GM12873 (cell line): ENCODE data around the gene GOSR1.

ENCODE experiments used
- TF ChIP-seq, protein P1 (sequence below): IDR thresholded peaks from 2 replicates; pipeline ENCODE4 v1.5.1; 2012; ENCODE audit warnings: low read depth, mild to moderate bottlenecking, moderate library complexity, low read length, control low read depth; ENCODE audit not compliant: insufficient read depth; ENCODE audit errors: missing control alignments

The GOSR1 gene

DNA sequence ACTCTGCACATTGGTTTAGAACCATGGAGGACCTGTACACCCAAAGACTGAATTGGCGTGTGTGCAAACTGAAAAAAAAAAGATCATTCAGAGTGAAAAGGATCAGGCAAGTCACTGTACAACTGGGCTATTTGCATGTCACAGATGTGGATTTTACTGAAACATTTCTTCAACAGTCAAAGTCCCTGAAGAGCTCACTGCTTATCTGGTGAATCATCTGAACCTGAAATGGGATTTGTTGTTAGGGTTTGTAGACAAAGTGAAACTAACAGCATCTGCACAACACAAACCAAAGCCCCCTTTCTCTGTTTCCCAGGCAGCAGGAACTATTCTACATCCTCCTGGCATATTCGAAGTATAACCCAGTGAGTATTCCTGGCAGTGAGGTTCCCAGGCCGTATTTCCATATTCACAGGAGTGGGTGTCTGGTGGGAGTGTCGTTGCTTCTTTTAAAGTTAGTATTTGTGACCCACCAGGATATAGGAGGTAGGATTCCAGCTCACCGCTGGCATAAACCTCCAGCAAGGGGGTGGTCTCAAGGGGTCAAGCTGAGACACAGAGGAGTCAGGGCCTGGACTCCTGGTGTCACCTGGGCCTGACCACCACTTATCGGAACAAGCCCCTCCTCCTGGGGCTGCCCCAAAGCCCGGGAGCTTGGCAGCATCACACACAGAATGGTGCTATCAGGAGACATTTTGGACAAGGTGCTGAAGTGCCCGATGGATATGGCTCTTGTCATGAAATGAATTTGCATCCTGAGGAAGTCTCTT is 80.9 kb downstream of the GOSR1 start:
- TF ChIP-seq, protein P1, sequence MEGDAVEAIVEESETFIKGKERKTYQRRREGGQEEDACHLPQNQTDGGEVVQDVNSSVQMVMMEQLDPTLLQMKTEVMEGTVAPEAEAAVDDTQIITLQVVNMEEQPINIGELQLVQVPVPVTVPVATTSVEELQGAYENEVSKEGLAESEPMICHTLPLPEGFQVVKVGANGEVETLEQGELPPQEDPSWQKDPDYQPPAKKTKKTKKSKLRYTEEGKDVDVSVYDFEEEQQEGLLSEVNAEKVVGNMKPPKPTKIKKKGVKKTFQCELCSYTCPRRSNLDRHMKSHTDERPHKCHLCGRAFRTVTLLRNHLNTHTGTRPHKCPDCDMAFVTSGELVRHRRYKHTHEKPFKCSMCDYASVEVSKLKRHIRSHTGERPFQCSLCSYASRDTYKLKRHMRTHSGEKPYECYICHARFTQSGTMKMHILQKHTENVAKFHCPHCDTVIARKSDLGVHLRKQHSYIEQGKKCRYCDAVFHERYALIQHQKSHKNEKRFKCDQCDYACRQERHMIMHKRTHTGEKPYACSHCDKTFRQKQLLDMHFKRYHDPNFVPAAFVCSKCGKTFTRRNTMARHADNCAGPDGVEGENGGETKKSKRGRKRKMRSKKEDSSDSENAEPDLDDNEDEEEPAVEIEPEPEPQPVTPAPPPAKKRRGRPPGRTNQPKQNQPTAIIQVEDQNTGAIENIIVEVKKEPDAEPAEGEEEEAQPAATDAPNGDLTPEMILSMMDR, result no peak

DNA sequence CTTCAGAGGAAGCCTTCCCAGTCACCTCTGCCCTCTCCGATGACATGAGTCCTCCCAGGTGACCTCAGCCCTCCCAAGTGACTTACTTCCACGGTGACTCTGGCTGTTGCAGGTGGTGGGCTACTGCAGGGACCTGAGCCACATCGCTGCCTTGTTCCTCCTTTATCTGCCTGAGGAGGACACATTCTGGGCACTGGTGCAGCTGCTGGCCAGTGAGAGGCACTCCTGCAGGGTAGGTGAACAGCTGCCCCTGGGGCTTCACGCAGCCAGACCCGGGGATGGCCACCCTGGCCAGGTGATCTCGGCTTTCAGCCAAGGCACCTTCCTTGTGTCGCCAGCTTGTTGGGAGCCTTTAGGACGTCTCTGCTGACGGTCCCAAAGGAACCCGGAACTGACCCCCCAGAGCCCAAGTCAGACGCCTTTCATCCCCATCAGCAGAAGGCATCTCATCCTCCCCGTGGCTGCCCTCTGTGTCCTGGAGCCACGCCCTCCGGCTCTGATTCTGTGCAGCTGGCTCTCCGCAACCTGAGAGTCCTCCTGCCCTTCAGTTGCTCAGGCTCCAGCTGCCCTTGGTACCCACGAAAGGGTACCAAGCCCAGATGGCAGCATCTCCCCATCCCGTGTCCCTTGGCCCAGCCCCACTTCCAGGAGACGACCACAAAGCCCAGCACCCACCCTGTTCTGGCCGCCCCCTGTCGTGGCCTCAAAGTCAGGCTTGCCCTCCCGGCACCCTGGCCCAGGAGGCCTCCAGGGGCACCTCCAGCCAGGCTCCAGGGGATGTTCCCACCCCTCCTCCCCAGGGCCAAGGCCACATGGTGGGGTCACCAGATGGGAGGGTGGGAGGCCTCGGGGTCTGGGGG is 81.7 kb downstream of the GOSR1 start:
- TF ChIP-seq, protein P1, result no peak

DNA sequence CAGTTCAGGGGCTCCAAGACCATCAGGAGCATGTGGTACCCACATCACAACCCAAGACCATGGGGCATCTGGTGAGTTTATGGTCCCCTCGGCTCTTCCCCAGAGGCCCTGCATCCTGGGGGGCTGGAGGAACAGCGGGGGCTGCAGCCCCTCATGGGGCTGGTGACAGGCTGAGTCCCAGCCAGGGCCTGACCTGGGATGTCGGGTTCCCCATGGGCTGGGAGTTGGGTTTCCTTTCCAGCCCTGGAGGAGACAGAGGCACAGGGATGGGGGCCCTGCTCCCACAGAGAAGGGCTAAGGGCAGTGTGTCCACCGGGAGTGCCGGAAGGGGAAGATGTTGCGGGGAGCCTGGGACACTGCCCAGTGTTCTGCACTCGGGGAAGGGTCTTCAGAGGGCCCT is 82.4 kb downstream of the GOSR1 start:
- TF ChIP-seq, protein P1, result no peak

DNA sequence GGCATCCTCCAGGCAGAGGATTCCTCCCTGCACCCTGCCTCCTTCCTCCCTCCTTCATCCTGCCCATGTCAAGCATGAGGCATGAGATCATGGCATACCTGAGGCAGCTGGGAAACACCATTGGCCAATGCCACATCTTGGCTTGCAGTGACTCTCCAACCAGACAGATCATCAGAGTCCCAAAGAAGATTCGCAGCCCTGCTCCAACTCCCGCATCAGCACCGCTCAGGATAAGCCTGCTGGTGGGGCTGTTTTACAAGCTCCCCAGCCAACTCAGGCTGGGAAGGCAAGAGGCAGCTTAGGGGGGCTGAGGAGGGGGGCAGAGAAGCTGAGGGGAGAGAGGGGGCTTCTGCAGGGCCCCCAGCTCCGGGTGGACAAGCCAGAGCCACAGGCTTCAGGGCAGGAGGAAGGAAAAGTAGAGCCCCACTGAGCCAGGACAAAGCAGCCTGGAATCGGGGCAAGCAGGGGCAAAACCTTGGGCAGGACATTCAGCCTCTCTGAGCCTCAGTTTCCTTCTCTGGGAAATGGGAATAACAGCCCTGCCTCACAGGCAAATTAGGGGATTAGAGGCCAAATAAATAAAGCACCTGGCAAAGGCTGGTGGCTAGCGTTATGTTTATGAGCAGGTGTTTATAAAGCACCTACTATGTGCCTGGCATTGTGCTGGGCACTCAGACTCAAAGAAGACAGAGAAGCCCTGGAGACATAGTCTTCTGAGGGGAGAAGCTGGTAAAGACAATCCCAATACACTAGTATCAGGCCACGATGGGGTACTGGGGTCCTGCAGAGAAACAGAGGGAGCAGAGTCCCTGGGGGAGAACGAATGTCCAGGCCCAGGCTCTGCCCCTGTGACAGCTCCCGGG is 88.1 kb downstream of the GOSR1 start:
- TF ChIP-seq, protein P1, result no peak

DNA sequence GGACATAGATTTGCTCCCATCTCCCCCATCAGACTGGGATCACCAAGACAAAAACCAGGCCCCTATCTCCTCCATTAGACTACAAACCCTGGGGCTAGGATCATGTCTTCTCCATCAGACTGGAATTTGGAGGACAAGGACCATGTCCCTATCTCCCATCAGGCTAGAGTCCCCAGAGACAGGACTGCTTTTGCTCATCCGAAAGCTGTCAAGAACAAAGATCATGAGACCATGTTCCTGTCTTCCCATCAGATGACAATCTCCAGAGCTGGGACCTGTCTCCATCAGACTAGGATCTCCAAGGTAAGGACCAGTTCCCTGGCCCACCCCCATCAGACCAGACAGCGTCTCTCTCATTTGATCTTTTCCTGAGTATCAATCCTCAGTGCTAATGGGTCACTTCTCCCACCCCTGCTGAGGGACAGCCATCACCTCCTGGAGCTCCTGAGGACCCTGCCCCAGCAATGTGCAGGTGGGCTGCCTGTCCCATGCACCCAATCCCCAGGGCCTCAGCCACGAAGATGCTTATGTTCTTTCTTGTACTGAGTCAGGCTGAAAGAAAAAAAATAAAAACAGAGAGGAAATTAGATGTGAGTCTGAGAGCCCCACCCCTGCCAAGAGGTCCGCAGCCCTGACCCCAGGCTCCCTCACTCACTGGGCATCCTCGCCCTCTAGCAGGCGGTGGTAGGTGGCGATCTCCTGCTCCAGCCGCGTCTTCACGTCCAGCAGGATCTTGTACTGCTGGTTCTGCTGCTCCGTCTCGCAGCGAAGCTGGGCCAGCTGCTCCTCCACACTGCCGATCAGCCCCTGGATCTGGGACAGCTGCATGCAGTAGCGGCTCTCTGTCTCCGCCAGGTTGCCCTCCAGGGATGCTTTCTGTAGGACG is 90.3 kb downstream of the GOSR1 start:
- TF ChIP-seq, protein P1, result no peak

DNA sequence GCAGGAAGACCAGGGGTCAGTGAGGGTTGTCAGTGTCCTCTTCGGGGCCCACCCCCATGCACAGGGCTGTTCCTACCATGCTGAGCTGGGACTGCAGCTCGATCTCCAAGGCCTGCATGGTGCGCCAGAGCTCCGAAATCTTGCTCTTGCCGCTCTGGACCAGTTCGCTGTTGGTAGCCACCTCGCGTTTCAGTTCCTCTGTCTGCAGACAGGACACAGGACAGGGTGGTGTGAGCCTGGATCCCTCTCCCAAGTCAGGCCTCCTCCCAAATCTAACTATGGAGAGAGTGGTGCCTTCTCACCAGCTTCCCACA is 90.9 kb downstream of the GOSR1 start:
- TF ChIP-seq, protein P1, result no peak
